Ovary (tissue), 3 donors: ENCODE measurements around the gene KRT71.

Experiments
- EP300 ChIP-seq: sonication (generic); formaldehyde crosslinking; IDR thresholded peaks from one replicate; pipeline ENCODE4 v1.6.1; 2017; ENCODE audit warnings: antibody characterized with exemption
- POLR2A ChIP-seq: fragments of 450-650 bp; IDR thresholded peaks from one replicate; pipeline ENCODE4 v1.6.1; 2017; ENCODE audit warnings: antibody characterized with exemption, mild to moderate bottlenecking, moderate library complexity
- TF ChIP-seq, protein P1 (sequence below), 3 donors: fragments of 450-650 bp in 2 of 3; fragments of 200-600 bp in 1 of 3; IDR thresholded peaks; one replicate each; pipeline versions ENCODE4 v1.5.1 to v1.8.0; 2016 to 2022; ENCODE audit warnings: antibody characterized with exemption in 3 of 3, mild to moderate bottlenecking in 1 of 3
- donor health status: DM: no; HTN: no; CAD: no.

DNA sequence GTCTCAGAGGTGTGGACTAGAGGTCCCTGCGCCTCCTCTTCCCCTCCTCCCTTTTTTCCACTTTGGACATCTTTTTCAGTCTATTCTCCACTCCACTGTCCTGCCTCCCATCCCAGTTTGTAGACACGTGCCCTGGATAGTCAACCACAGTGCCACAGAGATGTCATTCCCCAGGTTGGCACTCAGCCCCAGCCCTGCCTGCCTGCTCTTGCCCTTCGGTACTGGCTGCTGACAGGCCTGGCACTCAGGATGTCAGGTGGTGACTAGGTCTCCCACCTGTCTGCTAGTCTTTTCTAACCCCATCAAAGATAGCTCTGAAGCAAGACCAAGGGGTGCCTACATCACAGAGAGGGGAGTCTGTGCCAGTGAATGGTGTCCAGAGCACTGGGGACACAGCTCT lies 15.8 kb downstream of the KRT71 start:
- TF ChIP-seq, protein P1, sequence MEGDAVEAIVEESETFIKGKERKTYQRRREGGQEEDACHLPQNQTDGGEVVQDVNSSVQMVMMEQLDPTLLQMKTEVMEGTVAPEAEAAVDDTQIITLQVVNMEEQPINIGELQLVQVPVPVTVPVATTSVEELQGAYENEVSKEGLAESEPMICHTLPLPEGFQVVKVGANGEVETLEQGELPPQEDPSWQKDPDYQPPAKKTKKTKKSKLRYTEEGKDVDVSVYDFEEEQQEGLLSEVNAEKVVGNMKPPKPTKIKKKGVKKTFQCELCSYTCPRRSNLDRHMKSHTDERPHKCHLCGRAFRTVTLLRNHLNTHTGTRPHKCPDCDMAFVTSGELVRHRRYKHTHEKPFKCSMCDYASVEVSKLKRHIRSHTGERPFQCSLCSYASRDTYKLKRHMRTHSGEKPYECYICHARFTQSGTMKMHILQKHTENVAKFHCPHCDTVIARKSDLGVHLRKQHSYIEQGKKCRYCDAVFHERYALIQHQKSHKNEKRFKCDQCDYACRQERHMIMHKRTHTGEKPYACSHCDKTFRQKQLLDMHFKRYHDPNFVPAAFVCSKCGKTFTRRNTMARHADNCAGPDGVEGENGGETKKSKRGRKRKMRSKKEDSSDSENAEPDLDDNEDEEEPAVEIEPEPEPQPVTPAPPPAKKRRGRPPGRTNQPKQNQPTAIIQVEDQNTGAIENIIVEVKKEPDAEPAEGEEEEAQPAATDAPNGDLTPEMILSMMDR (IDR thresholded peaks at IDR 0.05), result no peak
- TF ChIP-seq POLR2A (no peak), EP300 (no peak)
